GM12878 (cell line): ENCODE results near the gene BSCL2. TPM values are rescaled to one million over a fixed set of nuclear protein-coding genes. Genes with fewer than 3 reads are reported as not detected.

Source experiments
- ATAC-seq: fragments of 200-7000 bp; cut with Tn5 transposase; 3 replicates; pipeline ENCODE4 v1.9.1; 2020; ENCODE audit warnings: mild to moderate bottlenecking, moderate library complexity
- BruUV-seq: library from RNA; stranded (reverse); fragments of 400-500 nt; replicated peaks from 2 replicates; lab custom pipeline; 2021; lab: Mats Ljungman, UMichigan
- CTCF ChIA-PET: fragments of 300-600 bp; sonication (Branson Sonifier 250); formaldehyde crosslinking; extraction: SDS; loops from one replicate; lab custom pipeline; 2021; ENCODE audit warnings: inconsistent platforms; lab: Yijun Ruan, JAX
- POLR2A ChIA-PET: fragments of 350-600 bp; formaldehyde crosslinking; extraction: SDS; loops from one replicate; lab custom pipeline; 2021; ENCODE audit warnings: inconsistent platforms; lab: Charles Lee
- RAD21 ChIA-PET: fragments of 300-600 bp; sonication (Branson Sonifier 250); formaldehyde crosslinking; loops from one replicate; lab custom pipeline; 2023; ENCODE audit warnings: antibody characterized with exemption; ENCODE audit not compliant: unreplicated experiment; lab: Charles Lee
- SMC1A ChIA-PET: fragments of 300-600 bp; sonication (Branson Sonifier 250); formaldehyde crosslinking; loops from one replicate; lab custom pipeline; 2023; ENCODE audit not compliant: unreplicated experiment, uncharacterized antibody; lab: Charles Lee
- DNase-seq: peaks from one replicate; pipeline ENCODE4 v3.0.0-alpha.2; 2011; ENCODE audit warnings: low read depth, low spot score
- FAIRE-seq: peaks from 3 replicates; lab custom pipeline; 2011; peaks lifted over from hg19 to GRCh38; lab: Jason Lieb, UNC
- H2AFZ ChIP-seq: 2 replicates; pipeline ENCODE4 v1.6.0; 2011; ENCODE audit warnings: low read depth, low read length, control low read depth; ENCODE audit not compliant: control insufficient read depth
- H3K27ac ChIP-seq: 2 replicates; pipeline ENCODE4 v1.5.1; 2011; ENCODE audit warnings: control low read depth; ENCODE audit not compliant: control insufficient read depth, insufficient read depth
- H3K27me3 ChIP-seq, 2 experiments: replicated peaks in 1 of 2; 2 replicates each; pipeline versions ENCODE4 v1.6.0 to v1.6.1; 2011; ENCODE audit warnings: low read length in 1 of 2; ENCODE audit not compliant: control insufficient read depth in 2 of 2, insufficient read depth in 2 of 2
- H3K36me3 ChIP-seq, 2 experiments: 2 replicates each; pipeline ENCODE4 v1.5.1; 2011; ENCODE audit warnings: low read length in 1 of 2; ENCODE audit not compliant: control insufficient read depth in 2 of 2, insufficient read depth in 2 of 2
- H3K4me1 ChIP-seq: 2 replicates; pipeline ENCODE4 v1.6.1; 2011; ENCODE audit warnings: mild to moderate bottlenecking, low read length, moderate library complexity, mixed read lengths; ENCODE audit not compliant: control insufficient read depth, insufficient read depth
- H3K4me2 ChIP-seq: 2 replicates; pipeline ENCODE4 v1.6.0; 2011; ENCODE audit warnings: control low read depth; ENCODE audit not compliant: control insufficient read depth, insufficient read depth
- H3K4me3 ChIP-seq: fragments of 200-600 bp; sonication (generic); 2 replicates; pipeline ENCODE4 v1.5.1; 2016
- H3K79me2 ChIP-seq: 2 replicates; pipeline ENCODE4 v1.6.0; 2011; ENCODE audit warnings: low read length; ENCODE audit not compliant: control insufficient read depth, insufficient read depth
- H3K9ac ChIP-seq: 2 replicates; pipeline ENCODE4 v1.8.0; 2011; ENCODE audit warnings: low read length, control low read depth, mixed read lengths; ENCODE audit not compliant: control insufficient read depth, insufficient read depth
- H3K9me3 ChIP-seq: replicated peaks from 3 replicates; pipeline ENCODE4 v1.5.1; 2011; ENCODE audit warnings: mild to moderate bottlenecking, low read length; ENCODE audit not compliant: control insufficient read depth, insufficient read depth
- H4K20me1 ChIP-seq: 2 replicates; pipeline ENCODE4 v1.6.0; 2011; ENCODE audit not compliant: control insufficient read depth, insufficient read depth
- ATF7 ChIP-seq: fragments of 450-650 bp; IDR thresholded peaks from 2 replicates; pipeline ENCODE4 v1.6.1; 2016; ENCODE audit warnings: low read depth, mild to moderate bottlenecking
- EZH2 ChIP-seq: IDR thresholded peaks from 2 replicates; pipeline ENCODE4 v1.6.1; 2012; ENCODE audit warnings: low read depth, mild to moderate bottlenecking, control low read depth, inconsistent platforms, low read length, borderline replicate concordance; ENCODE audit not compliant: control insufficient read depth
- HDGF ChIP-seq: fragments of 450-650 bp; IDR thresholded peaks from 2 replicates; pipeline ENCODE4 v1.6.1; 2016; ENCODE audit warnings: antibody characterized with exemption
- NFYA ChIP-seq: IDR thresholded peaks from 2 replicates; pipeline ENCODE4 v1.6.1; 2011; ENCODE audit warnings: low read depth, mild to moderate bottlenecking, low read length, improper control_type of control experiment, borderline replicate concordance
- NR2C1 ChIP-seq: fragments of 450-650 bp; IDR thresholded peaks from 2 replicates; pipeline ENCODE4 v1.6.1; 2017; ENCODE audit warnings: antibody characterized with exemption, mild to moderate bottlenecking, moderate library complexity
- PKNOX1 ChIP-seq: fragments of 450-650 bp; IDR thresholded peaks from 2 replicates; pipeline ENCODE4 v1.6.1; 2016; ENCODE audit warnings: mild to moderate bottlenecking
- POLR2A ChIP-seq: IDR thresholded peaks from 2 replicates; pipeline ENCODE4 v1.6.1; 2011; ENCODE audit warnings: low read depth, mild to moderate bottlenecking, low read length
- POLR2AphosphoS5 ChIP-seq: IDR thresholded peaks from 2 replicates; pipeline ENCODE4 v1.6.1; 2011; ENCODE audit warnings: mild to moderate bottlenecking, low read length, inconsistent platforms
- ZNF592 ChIP-seq: fragments of 450-650 bp; IDR thresholded peaks from 2 replicates; pipeline ENCODE4 v1.6.1; 2017; ENCODE audit warnings: mild to moderate bottlenecking, moderate library complexity
- WGBS: methylation state at CpG from one replicate; pipeline ENCODE4 v1.1.6; 2016; ENCODE audit warnings: low lambda C conversion rate; ENCODE audit not compliant: insufficient replicate concordance, insufficient coverage; ENCODE audit errors: missing lambda C conversion rate; 5-methylcytosine and 5-hydroxymethylcytosine counted together
- in situ Hi-C: fragments of 300-500 bp; cut with MboI; formaldehyde crosslinking; loops from 9 replicates; pipeline ENCODE4 v1.14.3; 2018; ENCODE audit warnings: mixed read lengths
- intact Hi-C: fragments of 100-400 bp; cut with micrococcal nuclease; formaldehyde crosslinking; loops from one replicate; pipeline ENCODE4 v1.14.2; 2022; ENCODE audit not compliant: unreplicated experiment
- polyA plus RNA-seq, 11 experiments: library from polyadenylated mRNA; depleted of rRNA in 4 of 11; unstranded in 6 of 11; stranded (reverse) in 5 of 11; fragments of >200 nt; fragmentation: Nextera tagmentation in 4 of 11; fragmentation: Illumina TruSeq in 1 of 11; extraction: Ambion mirVana in 4 of 11; extraction: Trizol in 1 of 11; gene quantifications; 1 replicate in 1 of 11; 2 replicates in 10 of 11; pipeline versions ENCODE4 v1.2.1 to v1.2.3, GENCODE V29; 2011 to 2016; ENCODE audit warnings: inconsistent platforms in 2 of 11, missing spikeins in 2 of 11, low read depth in 1 of 11
- total RNA-seq, 4 experiments: library from RNA; depleted of rRNA in 3 of 4; stranded (reverse); fragments of >200 nt in 3 of 4; fragmentation: Illumina TruSeq in 1 of 4; extraction: Trizol in 1 of 4; gene quantifications; 2 replicates each; pipeline versions ENCODE4 v1.2.1 to v1.2.3, GENCODE V29; 2013 to 2021

The BSCL2 gene
- total and polyA plus RNA-seq, 10 of the 15 experiments (the other 5 are each of a cell fraction or from before 2014, with no cell fraction given), result 12.3 to 57.9 (median 21.8) TPM

DNA sequence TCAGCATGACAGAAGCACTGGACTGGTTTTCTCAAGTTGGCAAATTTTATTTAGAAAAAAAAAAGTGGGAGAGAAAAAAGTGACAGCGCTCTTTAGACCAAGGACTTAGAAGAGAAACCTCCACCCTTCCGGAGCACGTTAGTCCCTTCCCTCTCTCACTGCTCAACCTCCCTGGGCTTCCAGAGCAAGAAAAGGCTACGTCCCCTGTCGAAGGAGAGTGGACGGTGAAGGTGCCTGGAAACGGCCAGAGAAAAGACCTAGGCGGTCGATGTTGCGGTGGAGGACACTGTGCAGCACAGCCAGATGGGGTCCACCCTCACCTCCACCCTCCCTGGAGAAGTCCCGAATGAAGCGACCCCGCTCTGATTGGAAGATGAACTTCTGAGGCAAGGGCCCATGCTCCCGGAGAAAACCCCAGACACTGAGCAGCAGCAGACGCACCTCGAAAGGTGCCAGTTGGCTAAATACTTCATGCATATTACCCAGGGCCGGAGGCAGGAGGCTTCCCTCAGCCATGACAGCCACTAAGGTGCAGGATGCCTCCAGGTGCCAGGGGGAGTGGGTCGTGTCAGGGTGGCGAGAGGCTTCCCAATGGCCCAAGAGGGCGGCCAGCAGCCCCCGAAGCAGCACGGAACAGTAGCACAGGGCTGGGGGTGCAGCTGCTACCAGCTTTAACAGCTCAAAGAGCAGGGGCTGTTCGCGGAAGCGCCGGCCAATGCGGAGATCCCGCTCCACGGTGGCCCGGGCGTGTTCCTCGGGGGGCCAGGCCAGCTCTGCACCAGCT lies 60.2 kb downstream of the BSCL2 start:
- no peak for TF ChIP-seq HDGF
- no peak for TF ChIP-seq PKNOX1
- TF ChIP-seq ZNF592, result no peak
- TF ChIP-seq ATF7, result no peak
- TF ChIP-seq NR2C1, result no peak
- TF ChIP-seq NFYA, result no peak
- 0 out of 2 replicates have a peak, but pooled peaks have one; percentile 14 for TF ChIP-seq POLR2A
- TF ChIP-seq EZH2, result no peak
- 0 out of 2 replicates have a peak, but pooled peaks have one; percentile 14 for TF ChIP-seq POLR2AphosphoS5
- TF ChIP-seq, all 136 proteins: peak for 2
- Histone ChIP-seq H4K20me1 (no peaks in the 10 kb centered on the region; the same call in 1 of the 2 replicates), H2AFZ (no peak overlapping the region), H3K36me3 (peaks cover 10 to 13% of the 10 kb centered on the region in 2 experiments; a peak in 3 of 4 replicates), H3K9me3 (no peaks in the 10 kb centered on the region), H3K79me2 (peaks cover 46% of the 10 kb centered on the region), H3K9ac (no peak overlapping the region), H3K27ac (no peak overlapping the region), H3K4me1 (peaks cover 4% of the 10 kb centered on the region; the same call in 1 of the 2 replicates), H3K27me3 (no peaks in the 10 kb centered on the region), H3K4me3 (no peak overlapping the region), H3K4me2 (peak overlapping the region; percentile 66; the same call in 1 of the 2 replicates)
- SMC1A ChIA-PET, result interaction anchor here (1.2 to 3.1 kb wide), 4 partner anchors 8 to 81 kb away, joined by 3 to 9 read pairs (median 4); partner anchors contain the start of genes C11orf98, CSKMT, HNRNPUL2 and TTC9C
- ATAC-seq, result no peak
- CTCF ChIA-PET, result interaction anchor here (1.6 kb wide), 1 partner anchor 55 kb away, joined by 7 read pairs; the partner anchor contains the start of gene TUT1
- in situ Hi-C loops (no loop called here), intact Hi-C loops (loop anchor here (2.0 kb wide), 1 partner anchor 24 kb away; no protein-coding TSS in a partner anchor)
- no peak for DNase-seq
- POLR2A ChIA-PET, result interaction anchor here (0.6 to 14.6 kb wide), 9 partner anchors 9 to 168 kb away, joined by 3 to 295 read pairs (median 6); partner anchors contain the start of genes C11orf98, CSKMT, HNRNPUL2 and LBHD1
- no peak for FAIRE-seq
- 77% methylated on average over 30 of the region's 32 CpGs for WGBS
- RAD21 ChIA-PET, result interaction anchor here (0.6 to 1.6 kb wide), 3 partner anchors 18 to 124 kb away, joined by 3 to 9 read pairs (median 5); partner anchors contain the start of genes C11orf98, CSKMT, MTA2 and TAF6L
- no TSS peak for BruUV-seq
